Measurements from ENCODE around the gene PMEL.
"Not testable (repeated sequence)": the region's sequence is repeated elsewhere in the genome, so short reads cannot be mapped to it uniquely, and the experiment has no call there.

PMEL gene
- total RNA-seq, result 0.31 to 0.40 reads per million in 2 donors

DNA sequence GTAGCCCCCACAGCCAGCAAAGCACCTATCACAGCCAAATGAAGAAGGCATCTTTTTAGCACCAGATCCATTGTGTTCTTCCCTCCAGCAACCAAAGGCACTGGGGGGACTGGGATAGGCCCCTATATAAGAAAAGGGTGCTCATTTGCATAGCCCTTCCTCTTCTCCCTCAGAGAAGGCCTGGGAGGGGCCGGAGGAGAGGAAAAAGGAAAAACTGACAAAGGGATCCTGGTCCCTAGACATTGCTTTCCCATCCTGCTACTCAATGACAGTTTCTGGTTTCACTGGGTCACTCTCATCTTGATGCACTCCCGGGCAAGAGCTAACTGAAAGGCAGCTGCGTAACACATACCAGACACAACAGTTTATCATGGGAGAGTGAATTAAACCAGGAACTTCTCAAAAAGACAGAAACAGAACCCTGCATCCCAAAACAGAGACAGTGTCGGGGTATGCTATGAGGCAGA lies at the start of gene PMEL:
TSS of gene PMEL (minus strand) at position 102 of the 467 bp plus-strand sequence. CDS start at position 71, 31 bp downstream.
- no peak for DNase-seq

DNA sequence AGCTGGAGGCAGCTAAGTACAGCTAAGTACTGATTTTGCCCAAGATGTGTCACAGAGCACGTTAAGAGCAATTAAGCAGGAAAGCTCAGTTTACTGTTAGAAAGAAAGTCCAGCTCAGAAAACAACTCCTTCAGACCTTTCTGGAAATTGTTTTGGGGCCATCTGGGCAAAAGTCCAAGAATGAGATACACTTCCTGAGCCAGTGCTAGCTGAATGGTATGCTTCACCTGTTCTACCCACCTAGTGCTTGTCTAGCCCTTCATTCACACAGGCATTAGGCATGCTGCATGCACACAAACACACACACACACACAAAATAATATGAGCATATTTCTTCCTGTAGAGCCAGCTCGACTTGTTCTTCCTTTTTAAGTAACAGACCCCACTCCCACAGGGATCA lies 48.4 kb upstream of the PMEL start:
- no peak for DNase-seq

DNA sequence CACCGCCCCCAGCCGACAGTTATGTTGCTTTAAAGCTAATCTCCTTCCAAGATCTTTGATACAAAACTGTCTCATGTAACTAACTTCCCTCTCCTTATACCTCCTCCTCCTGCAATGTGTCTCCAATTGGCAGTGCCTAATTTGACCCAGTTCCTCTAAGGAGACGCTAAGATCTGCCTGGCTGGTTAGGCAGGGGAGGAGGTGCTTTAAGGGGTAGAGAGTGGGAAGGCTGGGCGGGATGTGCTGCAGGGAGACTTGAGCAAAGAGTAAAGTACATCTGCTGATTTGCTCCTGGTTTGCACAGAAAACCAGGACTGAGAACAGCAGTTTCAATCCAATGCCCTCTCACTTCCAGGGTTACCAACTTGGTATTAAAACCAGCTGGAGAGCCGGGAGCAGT lies 47.6 kb upstream of the PMEL start:
- no peak for DNase-seq

- DNase-seq, result no peak
Observed at GRCh38 chr12:56011509-56012090, 45.8 kb upstream of the PMEL start.

- no peak for DNase-seq
Observed at GRCh38 chr12:56010111-56010570, 44.3 kb upstream of the PMEL start.

DNA sequence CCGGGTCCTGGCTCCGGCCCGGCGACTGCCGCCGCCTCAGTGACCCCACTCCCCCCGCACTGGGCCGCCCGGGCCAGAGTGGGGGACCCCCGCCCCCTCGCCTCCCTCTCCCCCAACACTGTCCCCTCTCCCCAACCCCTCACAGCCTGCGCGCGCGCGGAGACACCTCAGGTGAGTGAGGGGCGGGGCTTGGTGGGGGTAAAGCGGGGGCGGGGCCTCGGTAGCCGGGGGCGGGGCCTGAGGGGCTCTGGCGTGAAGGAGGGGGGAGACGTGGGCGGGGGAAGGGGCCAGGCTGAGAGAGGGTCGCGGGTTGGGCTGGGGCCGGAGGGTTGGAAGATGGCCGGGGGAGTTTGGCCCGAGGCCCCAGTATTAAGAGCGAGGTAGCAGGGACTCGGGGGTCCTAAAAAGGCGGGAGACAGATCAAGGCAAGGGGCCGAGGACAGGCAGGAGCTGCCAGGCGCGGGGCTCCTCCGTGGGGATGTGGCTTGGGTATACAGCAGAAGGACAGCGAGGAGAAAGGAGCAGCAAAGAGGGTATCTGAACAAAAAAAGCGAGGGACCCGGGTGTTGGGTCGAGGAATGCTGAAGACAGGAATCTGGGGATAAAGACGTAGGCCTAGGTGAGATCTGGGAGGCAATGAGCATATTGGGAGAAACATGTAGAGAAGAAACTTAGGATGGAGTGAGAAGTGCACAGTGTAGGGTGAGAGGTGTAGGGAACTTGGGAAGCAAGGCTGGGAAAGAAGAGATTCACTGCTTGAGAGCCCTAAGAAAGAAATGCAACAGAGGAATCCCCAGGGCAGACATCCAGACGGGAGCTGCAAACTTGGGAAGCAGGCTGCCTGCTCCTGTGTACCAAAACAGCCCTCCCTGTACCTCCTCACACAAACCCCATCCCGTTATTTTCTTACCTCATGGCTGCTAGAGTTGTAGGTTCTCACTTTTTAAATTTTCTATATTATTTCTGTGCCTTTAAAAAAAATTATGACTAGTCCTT lies 42.0 kb upstream of the PMEL start:
- DNase-seq, result peak; percentile 39 to 66 (median 63)

DNA sequence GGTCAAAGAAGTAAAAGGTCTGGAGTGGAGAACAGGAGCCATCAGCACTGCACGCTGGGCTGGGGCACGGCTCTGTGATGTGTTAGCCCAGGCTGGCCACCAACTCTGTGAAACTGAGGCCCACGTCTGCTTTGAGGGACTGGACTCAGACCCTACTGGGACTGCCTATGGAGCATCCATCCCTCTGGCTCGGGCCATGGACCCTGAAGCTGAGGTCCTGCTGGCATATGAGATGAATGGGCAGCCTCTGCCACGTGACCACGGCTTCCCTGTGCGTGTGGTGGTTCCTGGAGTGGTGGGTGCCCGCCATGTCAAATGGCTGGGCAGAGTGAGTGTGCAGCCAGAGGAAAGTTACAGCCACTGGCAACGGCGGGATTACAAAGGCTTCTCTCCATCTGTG lies 38.4 kb upstream of the PMEL start:
- DNase-seq, result no peak

DNA sequence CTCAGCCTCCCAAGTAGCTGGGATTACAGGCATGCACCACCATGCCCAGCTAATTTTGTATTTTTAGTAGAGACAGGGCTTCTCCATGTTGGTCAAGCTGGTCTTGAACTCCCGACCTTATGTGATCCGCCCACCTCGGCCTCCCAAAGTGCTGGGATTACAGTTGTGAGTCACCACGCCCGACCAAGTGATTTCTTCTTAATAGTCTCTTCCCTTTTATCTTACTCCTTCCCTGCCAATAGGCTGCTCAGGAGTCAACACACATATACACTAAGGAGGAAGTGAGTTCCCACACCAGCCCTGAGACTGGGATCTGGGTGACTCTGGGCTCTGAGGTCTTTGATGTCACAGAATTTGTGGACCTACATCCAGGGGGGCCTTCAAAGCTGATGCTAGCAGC lies 37.5 kb upstream of the PMEL start:
- not testable (repeated sequence) for DNase-seq

GRCh38 chr12:56001487-56002100 lies 35.8 kb upstream of the PMEL start:
- DNase-seq, result no peak

DNA sequence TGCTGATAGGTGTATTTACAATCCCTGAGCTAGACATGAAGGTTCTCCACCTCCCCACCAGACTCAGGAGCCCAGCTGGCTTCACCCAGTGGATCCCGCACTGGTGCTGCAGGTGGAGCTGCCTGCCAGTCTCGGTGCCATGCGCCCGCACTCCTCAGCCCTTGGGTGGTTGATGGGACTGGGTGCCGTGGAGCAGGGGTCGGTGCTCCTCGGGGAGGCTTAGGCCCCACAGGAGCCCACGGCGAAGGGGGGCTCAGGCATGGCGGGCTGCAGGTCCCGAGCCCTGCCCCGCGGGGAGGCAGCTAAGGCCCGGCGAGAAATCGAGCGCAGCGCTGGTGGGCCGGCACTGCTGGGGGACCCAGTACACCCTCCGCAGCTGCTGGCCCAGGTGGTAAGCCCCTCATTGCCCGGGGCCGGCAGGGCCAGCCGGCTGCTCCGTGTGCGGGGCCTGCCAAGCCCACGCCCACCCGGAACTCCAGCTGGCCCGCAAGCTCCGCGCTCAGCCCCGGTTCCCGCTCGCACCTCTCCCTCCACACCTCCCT lies 34.2 kb upstream of the PMEL start:
- not testable (repeated sequence) for DNase-seq

DNA sequence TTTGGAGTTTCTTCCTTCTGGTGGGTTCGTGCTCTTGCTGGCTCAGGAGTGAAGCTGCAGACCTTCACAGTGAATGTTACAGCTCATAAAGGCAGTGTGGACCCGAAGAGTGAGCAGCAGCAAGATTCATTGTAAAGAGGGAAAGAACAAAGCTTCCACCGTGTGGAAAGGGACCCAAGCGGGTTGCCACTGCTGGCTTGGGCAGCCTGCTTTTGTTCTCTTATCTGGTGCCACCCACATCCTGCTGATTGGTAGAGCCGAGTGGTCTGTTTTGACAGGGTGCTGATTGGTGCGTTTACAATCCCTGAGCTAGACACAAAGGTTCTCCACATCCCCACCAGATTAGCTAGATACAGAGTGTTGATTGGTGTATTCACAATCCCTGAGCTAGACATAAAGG lies 33.7 kb upstream of the PMEL start:
- peak in 1 of 5 experiments; percentile 59 for DNase-seq

DNA sequence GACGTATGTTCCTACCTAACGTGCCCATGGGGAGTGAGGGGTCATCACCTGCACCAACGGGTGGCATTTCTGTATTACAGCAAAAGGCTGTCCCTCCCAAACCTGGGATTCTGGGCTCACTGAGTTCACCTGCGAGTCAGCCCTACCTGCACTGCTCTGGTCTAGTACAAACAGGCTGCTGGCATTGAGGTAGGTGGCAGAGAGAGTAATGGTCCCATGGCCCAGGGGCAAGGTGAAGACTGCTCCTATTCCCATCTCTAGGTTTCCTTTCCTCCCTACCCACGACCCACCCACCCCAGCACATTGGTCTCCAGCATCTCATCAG lies 31.7 kb upstream of the PMEL start:
- DNase-seq, result no peak

GRCh38 chr12:55996715-55997534 lies 31.1 kb upstream of the PMEL start, which contains the start of gene SUOX:
TSS of gene SUOX (plus strand) at chr12:55997276. CDS start at chr12:56002222, 4,946 bp downstream.
- DNase-seq, result peak in 1 of 5 experiments; percentile 44

GRCh38 chr12:55996201-55996714 lies 30.4 kb upstream of the PMEL start:
- DNase-seq, result peak in 4 of 5 experiments; percentile 38 to 74 (median 48)

DNA sequence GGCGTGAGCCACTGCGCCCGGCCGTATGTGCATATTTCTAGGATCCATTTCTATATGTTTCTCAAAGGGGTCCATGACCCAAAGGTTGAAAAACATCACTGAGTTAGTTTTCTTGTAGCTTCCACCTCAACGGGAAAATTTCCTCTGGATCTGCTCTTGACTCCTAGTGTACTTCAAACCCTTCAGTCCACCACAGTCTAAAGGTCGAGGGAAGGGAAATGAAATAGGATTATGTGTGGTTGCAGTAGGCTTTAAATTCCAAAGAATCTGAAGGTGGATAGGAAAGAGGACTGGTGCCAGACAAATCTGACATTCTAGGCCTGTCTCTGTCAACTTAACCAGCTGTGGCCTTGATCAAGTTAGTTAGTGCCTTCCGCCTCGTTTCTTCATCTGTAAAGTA lies 29.5 kb upstream of the PMEL start:
- no peak for DNase-seq

GRCh38 chr12:55993230-55993853 lies 27.5 kb upstream of the PMEL start:
- DNase-seq, result no peak

DNA sequence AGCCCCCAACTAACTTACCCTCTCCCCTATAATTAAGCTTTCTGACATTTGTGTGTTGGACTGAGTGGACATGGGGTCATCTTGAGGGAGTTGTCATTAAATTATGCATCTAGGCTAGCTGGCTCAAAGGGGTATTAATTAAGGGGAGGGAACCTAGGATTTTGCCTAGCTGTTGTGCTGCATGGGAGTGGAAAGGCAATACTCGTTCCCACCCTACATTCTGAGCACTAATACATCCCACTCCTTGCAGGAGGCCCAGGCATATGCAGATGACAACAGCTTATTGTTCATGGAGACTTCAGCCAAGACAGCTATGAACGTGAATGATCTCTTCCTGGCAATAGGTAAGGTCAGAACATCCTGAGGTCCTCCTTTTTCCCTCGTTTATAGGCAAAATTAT lies 25.3 kb upstream of the PMEL start:
- no peak for DNase-seq

GRCh38 chr12:55985976-55986375 lies 20.1 kb upstream of the PMEL start:
- DNase-seq, result not testable (repeated sequence)

DNA sequence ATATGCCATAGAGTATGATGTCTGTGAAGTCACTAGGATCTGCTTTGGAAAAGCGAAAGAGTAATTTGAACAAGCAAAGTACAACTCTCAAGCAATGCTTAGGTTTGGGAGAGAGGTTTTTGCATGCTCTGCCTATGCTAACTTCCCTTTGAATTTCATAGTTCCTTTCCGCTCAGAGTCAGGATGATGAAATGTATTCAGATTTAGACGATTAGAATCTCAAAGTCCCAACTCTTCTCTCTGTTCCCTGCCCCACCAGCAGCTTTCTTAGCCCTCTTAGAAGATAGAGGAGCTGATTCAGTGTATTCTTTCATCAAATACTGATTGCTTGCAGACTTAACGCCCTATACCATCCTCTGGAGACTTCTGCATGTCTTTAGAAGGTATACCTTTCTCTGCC lies 19.5 kb upstream of the PMEL start:
- DNase-seq, result no peak

- no peak for DNase-seq
Observed at GRCh38 chr12:55984861-55985260, 19.0 kb upstream of the PMEL start.

DNA sequence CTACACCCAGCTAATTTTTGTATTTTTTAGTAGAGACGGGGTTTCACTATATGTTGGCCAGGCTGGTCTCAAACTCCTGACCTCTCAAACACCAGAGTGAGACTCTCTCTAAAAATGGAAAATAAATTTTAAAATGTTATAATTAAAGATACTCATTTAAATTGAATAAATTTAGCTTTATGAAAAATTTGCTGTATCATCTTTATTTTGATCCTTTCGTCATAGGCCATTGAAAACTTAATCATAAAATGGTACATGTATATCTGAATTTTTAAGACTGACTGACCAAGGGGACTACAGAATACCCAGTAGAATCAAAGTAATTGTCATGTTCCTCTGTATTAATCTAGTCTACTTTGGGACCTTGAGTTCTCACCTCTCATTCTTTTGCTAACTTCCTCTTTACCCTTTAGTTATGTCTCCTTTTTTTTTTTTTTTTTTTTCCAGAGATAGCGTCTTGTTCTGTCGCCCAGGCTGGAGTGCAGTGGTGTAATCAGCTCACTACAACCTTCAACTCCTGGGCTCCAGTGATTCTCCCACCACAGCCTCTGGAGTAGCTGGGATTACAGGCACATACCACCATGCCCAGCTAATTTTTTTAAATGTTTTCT lies 17.5 kb upstream of the PMEL start:
- no peak for DNase-seq

Data from T-helper 2 cell (primary cell).